ENCODE data around the gene SMARCB1. TPM values are rescaled to one million over a fixed set of nuclear protein-coding genes. Genes with fewer than 3 reads are reported as not detected.
"Not testable (repeated sequence)": the region's sequence is repeated elsewhere in the genome, so short reads cannot be mapped to it uniquely, and the experiment has no call there.

The SMARCB1 gene
- total RNA-seq, 1 experiment from 2014 or later, result 172 TPM

GRCh38 chr22:23857606-23858483, 71.1 kb downstream of the SMARCB1 start, which contains the start of gene SLC2A11:
Gene SLC2A11 (plus strand): TSS chr22:23857875. CDS start chr22:23858000, 125 bp downstream.
- ChIA-PET POLR2A (ENCODE audit: low non-redundant PET) (interaction anchor here (0.6 kb wide), 1 partner anchor 121 kb away, joined by 15 read pairs; no protein-coding TSS in a partner anchor), CTCF (interaction anchor here (0.5 to 2.3 kb wide), 7 partner anchors 8 to 787 kb away, joined by 3 to 14 read pairs (median 4); partner anchors contain the start of gene GNAZ)
- peak within 1 kb of the TSS; percentile 35 for H3K27ac ChIP-seq (ENCODE audit: low read depth, low read length, poor library complexity, severe bottlenecking)
- intact Hi-C loops (cut with micrococcal nuclease; ENCODE audit: unreplicated experiment), result no loop called here
- peak within 1 kb of the TSS; percentile 57 for H3K4me3 ChIP-seq (ENCODE audit: low read depth, low read length, poor library complexity, severe bottlenecking)
- no peaks in the 10 kb centered on the region for H3K36me3 ChIP-seq (ENCODE audit: insufficient read depth, low read length, poor library complexity, severe bottlenecking)
- no peaks in the 10 kb centered on the region for H3K9me3 ChIP-seq (ENCODE audit: low read depth, low read length, poor library complexity, severe bottlenecking)
- peak; percentile 98 for DNase-seq (ENCODE audit: low spot score)
- H3K27me3 ChIP-seq (replicated peaks; ENCODE audit: insufficient read depth, low read depth, low read length, poor library complexity), result no peaks in the 10 kb centered on the region
- no TSS peak for BruUV-seq (replicated peaks)
- peak; percentile 18; the same call in 1 of the 2 replicates for TF ChIP-seq CTCF (conservative IDR thresholded peaks at IDR 0.05; ENCODE audit: low read depth, low read length)
- TF ChIP-seq EZH2 (IDR thresholded peaks at IDR 0.05; ENCODE audit: borderline replicate concordance, low read depth, low read length, poor library complexity, severe bottlenecking), result no peak
- H3K4me1 ChIP-seq (ENCODE audit: insufficient read depth, low read length, poor library complexity, severe bottlenecking), result peaks cover 7% of the 10 kb centered on the region

- no peaks in the 10 kb centered on the region for H3K36me3 ChIP-seq (ENCODE audit: insufficient read depth, low read length, poor library complexity, severe bottlenecking)
- no TSS peak for BruUV-seq (replicated peaks)
- intact Hi-C loops (cut with micrococcal nuclease; ENCODE audit: unreplicated experiment), result no loop called here
- peak overlapping the region; percentile 57 for H3K4me3 ChIP-seq (ENCODE audit: low read depth, low read length, poor library complexity, severe bottlenecking)
- CTCF ChIA-PET, result interaction anchor here (0.7 to 2.3 kb wide), 3 partner anchors 9 to 788 kb away, joined by 3 to 14 read pairs (median 3); partner anchors contain the start of genes GNAZ and MIF
- H3K9me3 ChIP-seq (ENCODE audit: low read depth, low read length, poor library complexity, severe bottlenecking), result no peaks in the 10 kb centered on the region
- H3K27me3 ChIP-seq (replicated peaks; ENCODE audit: insufficient read depth, low read depth, low read length, poor library complexity), result no peaks in the 10 kb centered on the region
- no peak for DNase-seq (ENCODE audit: low spot score)
- H3K4me1 ChIP-seq (ENCODE audit: insufficient read depth, low read length, poor library complexity, severe bottlenecking), result peaks cover 7% of the 10 kb centered on the region
- POLR2A ChIA-PET (ENCODE audit: low non-redundant PET), result no interaction called here
- no peak overlapping the region for H3K27ac ChIP-seq (ENCODE audit: low read depth, low read length, poor library complexity, severe bottlenecking)
- TF ChIP-seq EZH2 (IDR thresholded peaks at IDR 0.05; ENCODE audit: borderline replicate concordance, low read depth, low read length, poor library complexity, severe bottlenecking), result no peak
- no peak for TF ChIP-seq CTCF (conservative IDR thresholded peaks at IDR 0.05; ENCODE audit: low read depth, low read length)
Observed at GRCh38 chr22:23858484-23858815, 71.7 kb downstream of the SMARCB1 start.

- BruUV-seq (replicated peaks), result no TSS peak
- CTCF ChIA-PET, result interaction anchor here (0.9 to 2.3 kb wide), 2 partner anchors 10 to 35 kb away, joined by 3 to 14 read pairs; partner anchors contain the start of gene MIF
- Histone ChIP-seq H3K36me3 (ENCODE audit: insufficient read depth, low read length, poor library complexity, severe bottlenecking) (no peaks in the 10 kb centered on the region), H3K4me3 (ENCODE audit: low read depth, low read length, poor library complexity, severe bottlenecking) (no peak overlapping the region), H3K4me1 (ENCODE audit: insufficient read depth, low read length, poor library complexity, severe bottlenecking) (peaks cover 7% of the 10 kb centered on the region), H3K9me3 (ENCODE audit: low read depth, low read length, poor library complexity, severe bottlenecking) (no peaks in the 10 kb centered on the region), H3K27me3 (replicated peaks; ENCODE audit: insufficient read depth, low read depth, low read length, poor library complexity) (no peaks in the 10 kb centered on the region), H3K27ac (ENCODE audit: low read depth, low read length, poor library complexity, severe bottlenecking) (no peak overlapping the region)
- POLR2A ChIA-PET (ENCODE audit: low non-redundant PET), result no interaction called here
- no peak for DNase-seq (ENCODE audit: low spot score)
- TF ChIP-seq EZH2 (IDR thresholded peaks at IDR 0.05; ENCODE audit: borderline replicate concordance, low read depth, low read length, poor library complexity, severe bottlenecking) (no peak), CTCF (conservative IDR thresholded peaks at IDR 0.05; ENCODE audit: low read depth, low read length) (no peak)
- intact Hi-C loops (cut with micrococcal nuclease; ENCODE audit: unreplicated experiment), result no loop called here
Observed at GRCh38 chr22:23859201-23859600, 72.4 kb downstream of the SMARCB1 start.

- intact Hi-C loops (cut with micrococcal nuclease; ENCODE audit: unreplicated experiment), result not testable (repeated sequence)
- CTCF ChIA-PET, result interaction anchor here (0.6 kb wide), 1 partner anchor 12 kb away, joined by 4 read pairs; no protein-coding TSS in a partner anchor
Observed at GRCh38 chr22:23860187-23860586, 73.4 kb downstream of the SMARCB1 start.

More at GRCh38 chr22:23860187-23860586, 73.4 kb downstream of the SMARCB1 start:
- H3K4me1 ChIP-seq (ENCODE audit: insufficient read depth, low read length, poor library complexity, severe bottlenecking); H3K4me3 ChIP-seq (ENCODE audit: low read depth, low read length, poor library complexity, severe bottlenecking); H3K27ac ChIP-seq (ENCODE audit: low read depth, low read length, poor library complexity, severe bottlenecking); DNase-seq (ENCODE audit: low spot score); BruUV-seq (replicated peaks); POLR2A ChIA-PET (ENCODE audit: low non-redundant PET); H3K9me3 ChIP-seq (ENCODE audit: low read depth, low read length, poor library complexity, severe bottlenecking); H3K27me3 ChIP-seq (replicated peaks; ENCODE audit: insufficient read depth, low read depth, low read length, poor library complexity); H3K36me3 ChIP-seq (ENCODE audit: insufficient read depth, low read length, poor library complexity, severe bottlenecking): not testable (repeated sequence)
